Measurements from ENCODE around the gene SEBOX.

The SEBOX gene

GRCh38 chr17:28404007-28404406 is 39.0 kb upstream of the SEBOX start:
- H3K27ac ChIP-seq (ENCODE audit: low read depth, low read length, poor library complexity, severe bottlenecking) = no peak overlapping the region
- H3K79me2 ChIP-seq (ENCODE audit: insufficient read depth, low read length) = no peaks in the 10 kb centered on the region
- H3K4me3 ChIP-seq (ENCODE audit: low read depth, low read length, poor library complexity, severe bottlenecking) = no peak overlapping the region
- peaks cover 9% of the 10 kb centered on the region for H3K4me1 ChIP-seq (ENCODE audit: insufficient read depth, low read length, severe bottlenecking)
- no peak overlapping the region for H2AFZ ChIP-seq (ENCODE audit: low read length)
- TF ChIP-seq EZH2 (IDR thresholded peaks at IDR 0.05; ENCODE audit: borderline replicate concordance, low read length) = no peak
- TF ChIP-seq CTCF (IDR thresholded peaks at IDR 0.05; ENCODE audit: low read length) = no peak
- H4K20me1 ChIP-seq (ENCODE audit: insufficient read depth, low read length) = no peaks in the 10 kb centered on the region
- no peaks in the 10 kb centered on the region for H3K9me2 ChIP-seq (ENCODE audit: low read depth, low read length)
- no peak overlapping the region for H3K9ac ChIP-seq (ENCODE audit: low read length)
- H3K27me3 ChIP-seq (ENCODE audit: insufficient read depth, low read length) = no peaks in the 10 kb centered on the region
- no peaks in the 10 kb centered on the region for H3F3A ChIP-seq (ENCODE audit: insufficient read depth, low read length)
- no peaks in the 10 kb centered on the region for H3K9me3 ChIP-seq (ENCODE audit: low read length)
- no peak overlapping the region for H3K4me2 ChIP-seq (ENCODE audit: low read length)
- no peaks in the 10 kb centered on the region for H3K36me3 ChIP-seq (ENCODE audit: insufficient read depth, low read length)

GRCh38 chr17:28402844-28403243 is 37.8 kb upstream of the SEBOX start:
- no peaks in the 10 kb centered on the region for H3K9me3 ChIP-seq (ENCODE audit: low read length)
- no peaks in the 10 kb centered on the region for H3K27me3 ChIP-seq (ENCODE audit: insufficient read depth, low read length)
- TF ChIP-seq CTCF (IDR thresholded peaks at IDR 0.05; ENCODE audit: low read length) (no peak), EZH2 (IDR thresholded peaks at IDR 0.05; ENCODE audit: borderline replicate concordance, low read length) (no peak)
- H3K79me2 ChIP-seq (ENCODE audit: insufficient read depth, low read length) = no peaks in the 10 kb centered on the region
- no peak overlapping the region for H3K27ac ChIP-seq (ENCODE audit: low read depth, low read length, poor library complexity, severe bottlenecking)
- no peaks in the 10 kb centered on the region for H3K36me3 ChIP-seq (ENCODE audit: insufficient read depth, low read length)
- H4K20me1 ChIP-seq (ENCODE audit: insufficient read depth, low read length) = no peaks in the 10 kb centered on the region
- H3K4me3 ChIP-seq (ENCODE audit: low read depth, low read length, poor library complexity, severe bottlenecking) = no peak overlapping the region
- H3K9me2 ChIP-seq (ENCODE audit: low read depth, low read length) = no peaks in the 10 kb centered on the region
- peaks cover 9% of the 10 kb centered on the region for H3K4me1 ChIP-seq (ENCODE audit: insufficient read depth, low read length, severe bottlenecking)
- H2AFZ ChIP-seq (ENCODE audit: low read length) = no peak overlapping the region
- no peak overlapping the region for H3K4me2 ChIP-seq (ENCODE audit: low read length)
- no peak overlapping the region for H3K9ac ChIP-seq (ENCODE audit: low read length)
- no peaks in the 10 kb centered on the region for H3F3A ChIP-seq (ENCODE audit: insufficient read depth, low read length)

GRCh38 chr17:28402224-28402630 is 37.2 kb upstream of the SEBOX start:
- Histone ChIP-seq H3K4me2 (ENCODE audit: low read length) (no peak overlapping the region), H3K4me1 (ENCODE audit: insufficient read depth, low read length, severe bottlenecking) (peaks cover 9% of the 10 kb centered on the region), H4K20me1 (ENCODE audit: insufficient read depth, low read length) (no peaks in the 10 kb centered on the region), H3K9me2 (ENCODE audit: low read depth, low read length) (no peaks in the 10 kb centered on the region), H3K4me3 (ENCODE audit: low read depth, low read length, poor library complexity, severe bottlenecking) (no peak overlapping the region), H3K27me3 (ENCODE audit: insufficient read depth, low read length) (no peaks in the 10 kb centered on the region), H3K9ac (ENCODE audit: low read length) (no peak overlapping the region), H3K27ac (ENCODE audit: low read depth, low read length, poor library complexity, severe bottlenecking) (no peak overlapping the region), H2AFZ (ENCODE audit: low read length) (no peak overlapping the region), H3F3A (ENCODE audit: insufficient read depth, low read length) (no peaks in the 10 kb centered on the region), H3K9me3 (ENCODE audit: low read length) (no peaks in the 10 kb centered on the region), H3K79me2 (ENCODE audit: insufficient read depth, low read length) (no peaks in the 10 kb centered on the region), H3K36me3 (ENCODE audit: insufficient read depth, low read length) (no peaks in the 10 kb centered on the region)
- TF ChIP-seq EZH2 (IDR thresholded peaks at IDR 0.05; ENCODE audit: borderline replicate concordance, low read length) (no peak), CTCF (IDR thresholded peaks at IDR 0.05; ENCODE audit: low read length) (no peak)
